Activated CD8-positive, alpha-beta memory T cell treated with anti-CD3 and anti-CD28 coated beads, Interleukin-2, amount 50 U/mL, for 4 hours (primary cell): ENCODE data around the gene JDP2.
"Not testable (repeated sequence)": the region's sequence is repeated elsewhere in the genome, so short reads cannot be mapped to it uniquely, and the experiment has no call there.

Experiments
- DNase-seq: peaks from one replicate; pipeline ENCODE4 v3.0.0-alpha.2; 2020

The JDP2 gene

DNA sequence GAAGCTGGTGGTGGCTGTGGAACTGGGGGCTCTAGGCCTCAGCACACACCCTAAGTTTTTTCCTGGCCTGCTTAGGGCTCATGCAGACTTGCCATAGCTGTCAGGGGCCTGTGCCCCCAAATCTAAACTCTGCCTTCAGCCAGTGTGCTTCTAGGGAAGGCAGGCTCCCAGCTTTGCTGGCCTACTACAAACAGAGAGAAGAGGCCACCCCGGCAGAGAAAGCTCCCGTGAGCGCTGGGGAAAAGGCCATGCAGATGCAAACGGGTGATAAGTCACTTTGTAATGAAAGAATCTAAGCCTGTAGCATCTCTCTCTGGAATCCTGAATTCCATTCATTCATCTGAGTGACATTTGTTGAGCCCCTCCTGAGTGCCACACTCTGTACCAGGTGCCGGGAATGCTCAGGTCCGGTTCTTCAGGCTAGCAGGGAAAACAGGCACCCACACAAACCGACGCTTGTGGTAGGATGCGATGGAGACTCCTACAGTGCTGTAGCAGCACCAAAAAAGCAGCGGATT, 29.9 kb downstream of the JDP2 start:
- no peak for DNase-seq

DNA sequence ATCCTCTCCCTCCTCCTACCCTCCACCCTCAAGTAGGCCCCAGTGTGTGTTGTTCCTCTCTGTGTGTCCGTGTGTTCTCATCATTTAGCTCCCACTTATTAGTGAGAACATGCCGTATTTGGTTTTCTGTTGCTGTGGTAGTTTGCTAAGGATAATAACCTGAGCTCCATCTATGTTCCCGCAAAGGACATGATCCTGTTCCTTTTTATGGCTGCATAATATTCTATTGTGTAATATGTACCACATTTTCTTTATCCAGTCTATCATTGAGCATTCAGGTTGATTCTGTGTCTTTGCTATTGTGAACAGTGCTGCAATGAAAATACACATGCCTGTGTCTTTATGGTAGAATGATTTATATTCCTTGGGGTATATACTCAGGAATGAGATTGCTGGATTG, 30.5 kb downstream of the JDP2 start:
- DNase-seq, result no peak

DNA sequence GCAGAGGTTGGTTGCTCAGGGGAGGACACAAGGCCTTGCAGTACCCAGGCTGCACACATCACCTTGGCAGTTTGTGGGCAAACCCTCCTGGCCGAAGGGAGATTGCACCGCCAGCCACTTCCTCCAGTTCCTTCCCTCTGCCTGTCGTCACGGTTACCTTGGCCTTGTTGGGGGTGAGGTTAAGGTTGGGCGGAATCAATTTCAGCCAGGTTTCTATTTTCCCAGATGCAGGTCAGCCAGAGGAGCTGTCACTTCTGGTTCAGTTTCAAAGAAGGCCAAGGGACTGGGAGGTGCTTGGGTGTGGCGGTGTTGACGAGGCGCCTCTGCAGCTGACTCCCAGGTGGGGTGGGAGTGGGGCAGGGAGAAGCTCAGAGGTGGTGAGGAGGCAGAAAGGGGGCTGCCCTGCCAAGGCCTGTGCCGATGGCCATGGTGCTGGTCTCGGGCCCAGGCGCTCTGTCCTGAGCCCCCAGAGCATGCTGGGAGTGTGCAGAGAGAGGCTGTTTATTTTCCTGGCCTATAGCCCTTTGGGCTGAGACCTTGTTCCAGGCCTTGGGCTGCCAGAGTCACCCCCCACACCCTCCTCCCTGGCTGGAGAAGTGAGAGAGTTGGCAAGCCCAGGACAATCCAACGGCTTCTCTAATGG, 31.4 kb downstream of the JDP2 start:
- no peak for DNase-seq

DNA sequence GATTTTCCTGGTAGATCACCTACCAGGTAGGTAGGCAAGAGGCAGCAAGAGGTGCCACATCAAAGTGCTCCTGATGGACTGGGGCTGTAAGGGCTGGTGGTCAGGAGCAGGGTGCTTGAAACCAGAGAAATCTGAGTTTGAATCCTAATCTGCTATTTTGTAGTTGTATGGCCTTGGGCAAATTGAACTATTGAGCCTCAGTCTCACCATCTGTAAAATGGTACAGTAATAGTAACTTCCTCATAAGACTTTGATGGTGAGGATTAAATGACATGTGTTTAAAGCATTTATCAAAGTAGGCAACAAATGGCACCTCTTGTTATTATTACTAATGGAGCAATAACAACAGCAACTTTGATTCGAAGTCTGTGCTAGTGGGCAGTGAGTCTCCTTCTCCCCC, 32.0 kb downstream of the JDP2 start:
- no peak for DNase-seq

DNA sequence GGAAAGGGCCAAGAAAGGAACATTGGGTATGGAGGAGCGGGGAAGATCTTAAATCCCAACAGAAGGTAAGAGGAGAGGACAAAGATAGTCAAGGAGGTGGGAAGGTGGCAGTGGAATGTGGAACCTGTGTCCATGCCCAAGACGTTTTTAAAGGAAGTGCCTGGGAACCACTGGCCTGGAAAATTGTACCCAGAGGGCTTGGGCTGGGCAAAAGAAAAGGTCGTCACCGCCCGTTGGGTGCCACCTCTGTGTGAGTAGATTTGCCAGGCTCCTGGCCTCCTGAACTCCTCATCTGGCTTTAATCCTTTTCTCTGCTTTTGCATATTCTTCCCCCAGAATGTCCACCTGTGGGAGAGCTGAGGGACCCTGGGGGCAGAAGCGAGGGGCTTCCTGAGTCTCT, 32.6 kb downstream of the JDP2 start:
- no peak for DNase-seq

DNA sequence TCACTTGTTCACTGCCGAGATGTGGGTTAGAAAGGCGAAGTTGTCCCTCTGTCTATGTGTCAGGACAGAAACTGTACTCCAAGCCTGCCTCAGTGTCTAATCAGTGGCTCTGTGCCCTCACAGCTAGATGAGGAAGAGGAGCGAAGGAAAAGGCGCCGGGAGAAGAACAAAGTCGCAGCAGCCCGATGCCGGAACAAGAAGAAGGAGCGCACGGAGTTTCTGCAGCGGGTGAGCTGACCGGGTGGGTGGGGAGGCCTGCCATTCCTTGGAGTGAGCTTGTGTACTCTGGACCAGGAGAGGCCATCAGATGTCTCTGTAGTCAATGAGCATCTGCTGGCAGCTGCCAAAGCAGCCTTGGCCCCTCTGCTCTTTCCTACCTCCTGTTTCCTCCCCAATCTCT, 33.5 kb downstream of the JDP2 start:
- DNase-seq, result no peak

DNA sequence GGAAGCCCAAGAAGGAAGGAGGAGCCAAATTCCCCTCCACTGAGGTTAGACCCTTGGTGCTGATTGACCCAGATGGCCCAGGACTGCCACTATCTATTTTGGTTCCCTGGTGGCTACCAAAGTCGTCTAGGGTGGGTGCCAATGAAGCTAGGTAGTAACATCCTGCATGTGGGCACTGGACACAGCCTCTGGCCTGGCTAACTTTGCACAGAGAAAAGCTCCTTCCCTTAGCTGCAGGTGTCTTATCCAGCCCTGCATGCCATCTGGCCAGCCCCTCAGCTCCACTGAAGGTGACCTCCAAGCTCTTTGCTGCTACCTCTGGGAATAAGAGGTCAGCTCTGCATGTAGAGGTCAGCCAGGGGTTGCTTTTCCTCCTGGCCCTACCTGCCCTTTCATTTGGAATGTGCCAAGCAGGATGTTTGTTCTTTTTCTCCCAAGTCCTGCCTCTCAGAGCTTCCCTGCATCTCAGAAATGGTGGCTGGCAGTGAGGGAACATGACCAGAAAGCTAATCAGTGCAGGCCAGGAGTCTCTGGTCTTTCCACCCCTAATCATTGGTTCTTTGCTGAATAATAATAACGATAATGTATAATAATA, 34.0 kb downstream of the JDP2 start:
- DNase-seq, result no peak

DNA sequence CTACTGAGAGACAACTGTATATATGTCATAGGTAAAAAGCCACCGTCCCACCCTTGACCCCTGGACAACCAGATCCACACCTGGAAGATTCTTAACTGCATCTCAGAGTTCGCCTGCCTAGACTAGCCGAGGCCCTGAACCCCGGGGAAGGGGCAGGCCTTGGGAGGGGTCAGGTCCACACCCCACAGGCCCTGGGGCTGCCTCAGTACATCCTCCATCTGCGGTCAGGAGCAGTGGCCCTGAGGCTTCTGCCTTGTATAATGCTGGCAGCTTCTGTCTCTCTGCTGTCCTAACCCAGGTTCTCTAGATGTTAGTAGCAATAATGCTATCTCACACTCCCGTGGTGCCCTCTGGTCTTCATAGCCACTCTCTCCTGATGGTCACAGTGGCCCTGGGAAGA, 36.8 kb downstream of the JDP2 start:
- no peak for DNase-seq

DNA sequence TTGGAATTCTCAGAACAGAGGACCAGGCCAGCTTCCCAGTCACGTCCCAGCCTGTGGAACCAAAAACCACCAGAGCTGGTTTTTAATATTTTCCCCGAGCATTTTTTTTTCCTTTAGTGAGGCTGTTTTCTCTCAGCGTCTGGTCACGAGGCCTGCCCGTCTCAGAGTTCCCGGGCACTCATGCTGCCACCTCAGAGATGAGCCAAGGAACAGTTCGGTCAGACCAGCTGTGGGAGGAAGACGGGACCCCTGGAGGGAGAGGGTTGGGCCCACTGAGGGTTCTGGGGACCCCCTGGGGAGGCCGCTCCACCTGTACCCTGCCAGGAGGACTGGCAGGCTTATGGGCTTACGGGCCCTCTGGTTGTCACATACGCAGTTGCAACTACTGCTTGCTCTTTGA, 39.9 kb downstream of the JDP2 start:
- no peak for DNase-seq

DNA sequence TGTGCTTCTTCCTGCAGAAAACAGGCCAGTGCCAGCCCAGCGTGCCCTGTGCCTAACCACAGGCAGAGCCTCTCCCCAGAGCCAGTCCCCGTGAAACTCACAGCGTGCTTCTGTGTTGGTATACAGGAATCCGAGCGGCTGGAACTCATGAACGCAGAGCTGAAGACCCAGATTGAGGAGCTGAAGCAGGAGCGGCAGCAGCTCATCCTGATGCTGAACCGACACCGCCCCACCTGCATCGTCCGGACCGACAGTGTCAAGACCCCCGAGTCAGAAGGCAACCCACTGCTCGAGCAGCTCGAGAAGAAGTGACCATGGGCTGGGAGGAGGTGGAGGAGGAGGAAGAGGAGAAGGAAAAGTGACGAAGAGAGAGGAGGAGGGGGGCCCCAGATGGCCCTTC, 41.3 kb downstream of the JDP2 start:
- DNase-seq, result no peak

DNA sequence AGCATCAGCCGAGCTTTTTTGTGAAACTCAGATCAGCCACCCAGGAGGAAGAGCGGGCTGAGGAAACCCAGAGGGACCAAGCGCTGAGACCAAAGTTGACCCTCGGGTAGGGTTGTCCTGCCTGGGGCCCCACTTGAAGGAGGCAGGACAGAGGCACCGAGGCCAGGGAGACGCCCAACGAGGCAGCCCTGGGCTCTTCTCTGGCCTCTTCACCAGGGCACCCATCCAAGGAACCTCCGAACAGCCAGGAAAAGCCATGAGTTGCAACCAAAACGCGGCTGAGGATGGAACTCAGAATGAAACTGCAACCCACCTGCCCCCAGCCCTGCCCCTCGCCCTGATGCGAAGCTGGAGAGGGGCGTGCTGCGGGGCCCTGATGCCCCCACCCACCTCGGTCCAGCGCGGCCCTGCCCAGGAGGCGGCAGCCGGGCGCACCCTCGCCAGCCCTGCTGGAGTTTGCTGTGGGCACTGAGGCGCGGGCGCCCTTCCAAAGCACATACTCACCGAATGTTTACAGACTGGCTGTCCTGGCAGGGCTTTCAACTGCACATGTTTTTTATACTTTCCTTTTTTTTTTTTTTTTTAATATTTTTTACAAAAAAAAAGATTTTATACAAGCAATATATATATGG, 41.9 kb downstream of the JDP2 start:
- no peak for DNase-seq

DNA sequence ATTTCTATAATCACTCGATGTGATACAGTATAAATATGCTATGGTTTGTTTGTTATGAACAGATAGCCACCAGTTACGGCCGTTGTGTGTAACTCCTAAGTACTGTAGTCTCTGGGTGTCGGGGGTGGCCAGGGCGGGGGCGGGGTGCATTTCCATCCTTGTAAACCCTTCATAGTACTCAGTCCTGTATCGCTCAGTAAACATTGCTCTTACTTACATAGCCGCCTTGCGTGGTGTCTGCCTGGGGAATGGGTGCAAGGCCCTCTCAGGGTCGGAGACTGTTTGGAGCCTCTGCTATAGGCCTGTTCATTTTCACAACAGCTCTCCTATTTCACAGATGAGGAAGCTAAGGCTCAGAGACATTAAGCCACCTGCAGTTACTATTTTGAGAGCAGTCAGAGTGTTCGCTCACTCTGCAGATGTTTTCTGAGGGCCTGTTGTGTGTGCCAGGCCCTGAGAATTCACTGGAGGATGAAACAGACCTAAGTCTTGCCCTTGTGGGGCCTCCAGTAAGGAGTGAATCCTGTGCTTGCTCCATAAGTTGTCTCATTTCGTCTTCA, 42.5 kb downstream of the JDP2 start:
- DNase-seq, result no peak

DNA sequence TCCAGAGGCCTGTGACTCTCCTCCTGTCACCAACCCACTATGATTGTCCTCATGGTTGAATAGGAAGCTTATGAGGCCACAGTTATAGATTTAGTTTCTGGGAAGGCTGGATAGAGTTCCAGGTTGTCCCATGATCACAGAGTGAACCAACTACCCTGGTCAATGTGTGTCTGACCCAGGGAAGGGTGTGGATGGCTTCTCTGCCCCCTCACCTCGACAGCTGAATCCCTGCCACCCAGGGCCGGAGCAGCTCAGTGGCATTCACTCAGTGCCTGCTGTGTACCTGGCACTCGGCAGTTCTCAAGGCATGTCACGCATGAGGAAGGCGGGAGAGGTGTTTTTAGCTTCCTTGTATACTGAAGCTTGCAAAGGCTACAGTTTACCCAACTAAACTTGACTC, 43.2 kb downstream of the JDP2 start:
- DNase-seq, result no peak

DNA sequence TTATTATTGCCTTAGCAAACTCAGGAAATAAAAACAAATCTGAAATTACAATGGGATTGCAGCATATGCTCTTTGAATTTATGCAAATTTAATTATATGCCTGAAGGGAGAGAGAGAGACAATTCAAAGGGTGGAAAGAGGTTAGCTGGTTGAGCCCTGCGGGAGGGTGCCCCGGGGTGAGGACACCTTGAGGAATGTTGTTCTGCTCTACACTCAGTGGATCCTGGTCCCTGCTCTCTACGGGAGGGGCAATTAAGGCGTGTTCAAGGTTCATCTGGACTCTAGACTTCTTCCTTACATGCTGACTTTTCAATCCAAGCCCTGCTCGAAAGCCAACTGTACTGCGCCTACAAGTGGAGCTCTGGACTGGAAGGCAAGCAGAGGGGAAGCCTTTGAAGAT, 46.3 kb downstream of the JDP2 start:
- not testable (repeated sequence) for DNase-seq

DNA sequence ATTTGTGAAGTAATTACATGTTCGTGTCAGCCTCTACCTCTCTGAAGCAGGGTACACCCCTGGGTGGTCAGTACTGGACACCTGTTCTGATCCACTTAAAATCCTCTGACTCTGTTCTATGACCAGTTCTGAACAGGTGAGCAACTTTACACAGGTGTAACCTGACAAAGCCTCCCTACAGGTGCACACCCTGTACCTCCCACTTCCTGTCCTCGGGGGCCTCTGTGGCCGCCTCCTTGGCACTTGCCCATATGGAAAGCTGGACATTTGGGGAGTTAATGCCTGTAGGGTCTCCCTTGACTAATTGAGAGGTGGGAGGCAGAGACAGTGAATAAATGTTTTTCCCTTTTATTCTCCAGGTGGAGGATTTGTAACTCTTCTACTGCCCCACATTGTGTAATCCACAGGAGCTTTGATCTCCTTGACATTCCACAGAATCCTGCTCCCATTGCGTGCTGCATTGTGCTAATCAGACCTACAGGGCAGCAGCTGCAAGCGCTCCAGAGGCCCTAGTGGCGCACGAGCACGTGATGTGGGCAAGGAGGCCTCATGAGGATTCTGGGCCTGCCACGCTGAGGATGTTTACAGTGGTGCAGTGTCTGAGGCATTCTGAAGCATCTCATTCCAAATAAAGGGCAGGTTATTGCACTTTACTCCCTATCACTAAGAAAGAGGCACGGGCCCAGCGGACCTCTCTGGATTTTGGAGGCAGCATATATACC, 48.6 kb downstream of the JDP2 start:
- no peak for DNase-seq

DNA sequence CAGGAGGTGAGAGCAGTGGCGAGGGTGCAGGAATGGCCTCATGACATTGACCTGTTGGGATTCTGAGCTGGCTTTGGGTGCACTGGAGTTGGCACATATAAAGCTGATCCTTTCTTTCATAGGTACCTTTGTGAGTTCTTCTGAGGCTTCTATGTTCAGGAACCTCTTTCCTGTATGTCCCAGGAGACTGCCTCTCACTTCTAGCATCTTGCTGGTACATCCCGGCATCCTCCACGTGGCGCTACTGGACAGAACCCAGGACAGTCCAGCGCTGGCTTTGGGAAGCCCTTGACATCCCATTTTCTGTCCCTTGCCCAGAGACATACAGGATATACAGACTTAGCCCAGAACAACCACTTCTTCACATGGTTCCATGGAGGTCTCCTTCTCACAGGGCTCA, 50.1 kb downstream of the JDP2 start:
- DNase-seq, result no peak

DNA sequence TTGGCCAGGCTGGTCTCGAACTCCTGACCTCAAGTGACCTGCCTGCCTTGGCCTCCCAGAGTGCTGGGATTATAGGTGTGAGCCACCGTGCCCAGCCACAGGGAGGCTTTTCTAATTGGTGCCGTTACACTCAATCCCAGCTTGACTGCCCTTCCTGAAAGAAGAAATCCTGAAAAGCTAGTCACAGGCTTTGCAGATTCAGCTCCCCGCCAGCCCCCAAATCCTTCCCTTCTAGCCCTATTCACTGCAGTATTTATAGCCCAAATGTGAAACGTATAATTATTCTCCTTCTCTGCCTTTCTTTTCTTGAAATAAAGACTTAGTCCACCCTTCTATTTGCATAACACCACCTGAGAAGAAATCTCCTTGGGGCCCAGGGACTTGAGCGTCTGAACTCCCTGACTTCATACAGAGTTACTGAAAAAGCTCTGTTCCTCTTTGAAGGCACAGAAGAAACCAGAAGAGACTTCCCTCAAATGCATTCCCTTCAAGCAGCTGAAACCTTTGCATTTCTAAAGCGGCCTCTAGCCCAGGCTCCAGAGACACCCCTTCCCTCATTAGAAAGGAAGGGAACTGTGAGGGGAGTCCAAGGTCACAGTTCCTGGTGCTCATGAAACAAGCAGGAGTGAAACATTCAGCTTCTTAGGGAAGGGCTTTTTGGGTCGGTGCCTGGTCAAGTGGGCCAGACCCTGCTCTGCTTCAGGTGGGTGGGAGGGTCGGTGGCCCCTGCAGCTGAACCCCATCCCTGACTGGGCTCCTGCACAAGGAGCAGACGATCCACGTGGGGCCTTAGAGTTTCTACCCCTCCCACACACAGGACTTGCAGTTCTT, 52.2 kb downstream of the JDP2 start:
- DNase-seq, result no peak

DNA sequence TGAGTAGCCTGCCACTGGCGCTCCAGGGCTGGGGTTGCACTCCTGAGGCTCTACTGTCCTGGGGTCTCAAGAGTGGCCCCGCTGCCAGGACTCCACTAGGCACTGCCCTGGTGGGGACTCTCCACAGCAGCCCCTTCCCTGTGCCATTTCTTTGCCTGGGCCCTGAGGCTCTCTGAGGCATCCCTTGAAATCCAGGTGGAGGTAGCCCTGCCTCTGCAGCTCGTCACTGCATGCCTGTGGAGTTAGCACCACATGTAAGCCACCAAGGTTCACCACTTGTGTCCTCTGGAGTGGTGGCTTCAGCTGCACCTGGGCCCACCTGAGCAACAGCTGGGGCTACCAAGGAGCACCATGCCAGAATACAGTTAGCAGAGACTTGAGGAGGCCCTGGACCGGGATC, 54.5 kb downstream of the JDP2 start:
- DNase-seq, result no peak

DNA sequence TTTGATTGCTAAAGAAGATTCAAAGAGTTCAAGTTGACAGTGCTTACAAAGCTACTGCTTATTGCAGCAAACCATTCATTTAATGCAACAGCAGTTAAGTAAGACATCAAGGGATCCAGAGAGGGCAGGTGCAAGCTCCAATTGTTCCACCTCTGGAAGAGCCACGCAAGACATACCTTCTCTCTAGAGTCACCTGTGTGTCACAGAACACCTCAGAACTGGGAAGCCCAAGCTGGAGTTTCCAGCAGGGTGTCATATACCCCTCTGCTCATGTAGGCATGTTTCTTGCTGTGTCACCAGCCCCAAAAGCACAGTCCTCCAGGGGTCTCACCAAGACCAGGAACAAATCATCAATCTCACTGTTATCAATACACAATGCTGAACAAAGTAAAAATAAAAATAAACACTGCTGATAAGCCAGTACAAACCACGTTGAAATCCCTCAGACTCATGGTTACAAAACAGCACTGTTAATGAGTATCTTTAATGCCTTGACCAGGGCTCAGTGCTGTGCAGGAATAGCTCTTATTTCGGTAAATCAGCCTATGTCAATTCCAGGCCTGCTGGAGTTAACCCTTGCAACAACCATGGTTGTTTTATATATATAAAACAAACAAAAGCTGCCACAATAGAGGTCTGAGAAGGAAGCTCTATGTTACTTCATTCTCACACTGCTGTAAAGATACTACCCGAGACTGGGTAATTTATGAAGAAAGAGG, 57.0 kb downstream of the JDP2 start:
- no peak for DNase-seq

DNA sequence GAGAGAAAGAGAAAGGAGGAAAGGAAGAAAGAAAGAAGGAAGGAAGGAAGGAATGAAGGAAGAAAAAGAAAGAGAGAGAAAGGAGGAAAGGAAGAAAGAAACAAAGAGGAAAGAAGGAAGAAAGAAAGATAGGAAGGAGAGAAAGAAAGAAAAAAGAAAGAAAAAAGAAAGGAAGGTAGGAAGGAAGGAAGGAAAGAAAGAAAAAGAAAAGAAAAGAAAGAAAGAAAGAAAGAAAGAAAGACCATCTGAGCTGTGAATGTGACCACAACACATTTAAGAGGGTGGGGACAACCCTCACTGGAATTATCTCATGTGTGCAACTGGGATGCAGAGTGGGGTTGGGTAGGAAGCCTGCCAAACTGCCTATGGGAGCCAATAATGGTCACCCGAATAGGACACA, 58.5 kb downstream of the JDP2 start:
- no peak for DNase-seq

DNA sequence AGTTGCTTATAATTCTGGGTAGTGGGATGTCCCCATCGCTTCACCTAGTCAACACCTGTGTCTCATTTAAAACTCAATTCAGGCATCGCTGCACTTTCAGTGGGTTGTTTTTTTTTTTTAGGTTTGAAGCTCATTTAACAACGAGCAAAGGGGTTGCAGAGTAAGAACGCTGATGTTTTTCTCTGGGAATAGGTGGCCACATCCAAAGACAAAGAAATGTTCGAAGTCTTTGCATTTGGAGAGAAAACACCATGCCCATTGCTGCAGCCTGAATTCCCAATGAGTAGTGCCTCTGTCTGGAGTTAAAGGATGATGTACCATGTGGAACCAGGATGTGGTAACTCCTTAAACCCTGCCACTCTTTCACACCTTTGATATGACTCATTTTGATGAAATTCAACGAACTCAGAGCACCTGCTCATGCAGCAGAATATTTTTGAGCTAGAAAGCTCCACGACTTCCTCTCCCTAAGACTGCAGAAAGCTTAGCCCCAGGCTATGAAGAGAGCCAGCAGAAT, 59.4 kb downstream of the JDP2 start:
- DNase-seq, result no peak

DNA sequence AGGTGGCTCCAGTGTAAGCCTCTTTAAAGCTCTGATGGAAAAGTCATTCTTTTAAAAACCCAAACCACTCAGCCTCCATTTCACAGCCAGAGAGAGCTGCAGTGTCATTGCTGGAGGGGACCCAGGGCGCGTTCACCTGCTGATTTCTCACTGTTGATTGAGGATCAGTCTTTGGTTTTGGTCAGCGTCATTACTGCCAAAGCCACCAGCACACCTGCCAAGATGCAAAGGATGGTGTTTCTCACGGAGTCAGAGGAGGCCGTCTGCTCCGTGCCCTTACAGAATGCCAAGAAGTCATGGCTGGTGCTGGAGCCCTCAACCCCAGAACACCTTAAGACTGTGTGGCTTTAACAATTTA, 61.6 kb downstream of the JDP2 start:
- no peak for DNase-seq
